ENCODE data around the gene CREB1. TPM values are rescaled to one million over a fixed set of nuclear protein-coding genes. Genes with fewer than 3 reads are reported as not detected.

The CREB1 gene
- polyA plus RNA-seq, 12 donors = 32.4 to 70.8 (median 39.8) TPM; not detected in 1

DNA sequence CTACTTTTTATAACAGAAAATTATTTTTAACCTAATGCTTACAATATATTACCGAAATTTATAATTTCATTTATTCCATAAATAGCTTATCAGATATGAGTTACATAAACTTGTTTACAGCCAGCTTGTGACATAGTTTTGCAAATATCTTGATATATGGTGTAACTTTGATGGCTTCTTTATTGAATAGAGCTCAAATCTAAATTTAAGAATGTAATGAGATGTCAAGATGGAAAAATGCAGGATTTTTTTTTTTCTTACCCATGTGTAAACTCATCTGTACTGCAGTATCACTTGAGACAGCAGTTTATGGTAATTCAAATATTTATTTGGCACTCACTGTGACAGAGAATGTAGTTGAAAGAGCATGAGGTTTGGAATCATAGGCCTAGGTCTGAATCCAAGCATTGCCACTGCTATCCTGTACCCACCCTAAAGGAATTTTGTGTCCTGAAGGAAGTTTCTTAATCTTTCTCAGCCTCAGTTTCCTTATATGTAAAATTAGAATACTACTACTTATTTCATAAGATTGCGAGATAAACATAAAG lies 3.8 kb downstream of the CREB1 start:
- no peak for DNase-seq

DNA sequence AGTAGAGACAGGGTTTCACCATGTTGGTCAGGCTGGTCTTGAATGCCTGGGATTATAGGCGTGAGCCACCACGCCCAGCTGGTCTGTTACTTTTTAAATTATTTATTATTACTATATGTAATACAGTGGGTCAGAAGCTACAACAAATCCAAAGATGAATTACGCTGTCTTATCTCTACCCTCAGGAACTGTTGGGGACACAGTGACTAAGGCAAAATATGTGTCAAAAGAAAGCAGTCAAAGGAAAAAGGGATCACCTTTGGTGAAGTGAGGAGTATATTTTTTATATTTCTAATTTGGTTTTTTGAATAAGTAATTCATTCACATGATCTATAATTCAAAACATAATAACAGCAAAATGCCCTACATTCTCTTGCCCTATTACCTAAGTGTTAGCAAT lies 4.7 kb downstream of the CREB1 start:
- DNase-seq = no peak

DNA sequence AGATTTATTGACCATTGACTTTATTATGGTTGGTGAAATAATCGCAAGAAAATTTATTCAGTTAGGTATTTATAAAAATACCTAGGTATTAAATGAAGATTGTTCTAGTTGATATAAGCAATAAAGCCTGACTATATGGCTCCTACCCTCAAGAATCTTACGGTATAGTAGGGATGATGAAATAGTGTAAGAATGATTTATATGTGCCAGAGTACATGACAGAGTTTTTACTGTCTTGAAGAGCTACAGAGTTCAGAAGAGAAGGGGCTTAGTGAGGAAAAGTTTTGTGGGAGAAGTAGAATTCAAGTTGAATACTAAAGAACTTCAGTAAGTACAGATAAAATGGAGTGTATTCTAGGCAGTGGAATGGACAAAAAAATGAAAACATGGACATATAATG lies 9.7 kb downstream of the CREB1 start:
- no peak for DNase-seq

DNA sequence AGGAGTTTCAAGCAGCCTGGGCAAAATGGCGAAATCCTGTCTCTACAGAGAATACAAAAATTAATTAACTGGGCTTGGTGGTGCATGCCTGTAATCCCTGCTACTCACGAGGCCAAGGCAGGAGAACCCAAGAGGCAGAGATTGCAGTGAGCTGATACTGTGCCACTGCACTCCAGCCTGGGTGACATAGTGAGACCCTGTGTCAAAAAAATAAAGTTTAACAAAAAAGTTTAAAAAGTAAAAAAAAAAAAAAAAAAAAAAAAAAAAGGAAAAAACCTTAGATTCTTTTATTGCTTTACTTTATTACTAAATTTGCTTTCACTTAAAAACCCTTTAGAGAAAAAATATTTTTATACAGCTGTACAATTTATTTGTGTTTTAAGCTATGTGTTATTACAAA lies 10.7 kb downstream of the CREB1 start:
- DNase-seq = no peak

DNA sequence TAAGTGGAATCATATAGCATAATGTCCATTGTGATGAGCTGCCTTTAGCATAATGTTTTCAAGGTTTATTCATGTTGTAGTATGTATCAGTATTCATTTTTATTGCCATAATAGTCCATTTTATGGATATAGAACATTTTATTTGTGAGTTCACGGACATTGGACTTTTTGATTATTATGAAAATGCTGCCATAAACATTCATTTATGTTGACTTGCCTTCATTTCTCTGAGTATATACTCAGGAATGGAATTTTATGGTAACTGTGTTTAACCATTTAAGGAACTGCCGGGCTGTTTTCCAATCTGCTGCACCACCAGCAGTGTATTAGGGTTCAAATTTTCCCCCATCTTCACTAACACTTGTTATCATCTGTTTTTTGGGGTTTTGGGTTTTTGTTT lies 12.2 kb downstream of the CREB1 start:
- no peak for DNase-seq

DNA sequence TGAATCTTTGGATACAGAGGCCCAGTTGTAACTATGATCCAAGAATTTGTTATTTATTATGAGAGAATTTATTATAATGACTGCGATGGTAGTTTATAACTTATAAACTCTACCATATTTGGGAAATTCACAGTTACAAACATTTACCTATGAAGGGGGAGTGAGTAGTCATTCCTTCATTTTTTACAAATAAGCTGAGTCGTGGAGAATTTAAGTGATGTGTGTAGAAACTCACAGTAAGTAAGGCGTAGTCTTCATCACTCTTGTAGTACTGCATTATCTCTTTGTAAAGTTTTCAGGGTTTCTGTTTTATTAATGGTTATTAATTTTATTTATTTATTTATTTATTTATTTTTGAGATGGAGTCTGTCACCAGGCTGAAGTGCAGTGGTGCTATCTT lies 13.5 kb downstream of the CREB1 start:
- no peak for DNase-seq

DNA sequence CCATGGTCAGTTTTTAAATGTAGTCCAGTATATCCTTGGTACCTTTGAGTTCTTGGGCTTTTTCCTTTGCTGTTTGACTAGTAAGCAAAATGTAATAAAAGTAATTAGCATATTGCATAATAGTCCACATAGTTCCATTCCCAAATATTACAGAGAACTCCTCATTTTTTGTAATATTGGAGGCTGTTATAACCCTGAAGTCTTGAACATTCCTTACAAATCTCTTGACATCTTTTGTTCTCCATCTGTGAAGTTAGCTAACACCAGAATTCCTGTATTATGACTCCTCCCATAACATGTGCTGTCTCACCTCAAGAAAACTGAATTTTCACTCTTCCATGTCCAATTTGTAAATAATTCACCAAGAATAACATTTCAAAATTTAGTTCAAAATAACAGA lies 17.1 kb downstream of the CREB1 start:
- DNase-seq = no peak

DNA sequence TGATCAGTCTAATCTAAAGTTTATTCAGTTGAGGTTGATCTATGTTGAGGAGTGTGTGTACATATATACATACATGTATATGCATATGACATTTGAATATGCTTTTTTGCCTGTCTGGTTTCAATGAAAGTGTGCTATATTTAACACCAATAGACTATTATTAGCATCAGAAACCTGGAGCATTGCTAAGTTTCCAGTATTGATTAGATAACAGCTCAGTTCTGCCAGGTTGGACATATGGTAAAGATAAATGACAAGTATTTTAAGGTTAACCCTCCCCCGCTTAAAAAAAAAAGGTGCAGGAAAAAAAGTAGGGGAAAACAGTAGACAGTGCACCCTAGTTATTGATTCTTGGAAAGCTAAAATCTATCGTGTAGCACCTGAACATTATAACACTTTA lies 19.4 kb downstream of the CREB1 start:
- no peak for DNase-seq

DNA sequence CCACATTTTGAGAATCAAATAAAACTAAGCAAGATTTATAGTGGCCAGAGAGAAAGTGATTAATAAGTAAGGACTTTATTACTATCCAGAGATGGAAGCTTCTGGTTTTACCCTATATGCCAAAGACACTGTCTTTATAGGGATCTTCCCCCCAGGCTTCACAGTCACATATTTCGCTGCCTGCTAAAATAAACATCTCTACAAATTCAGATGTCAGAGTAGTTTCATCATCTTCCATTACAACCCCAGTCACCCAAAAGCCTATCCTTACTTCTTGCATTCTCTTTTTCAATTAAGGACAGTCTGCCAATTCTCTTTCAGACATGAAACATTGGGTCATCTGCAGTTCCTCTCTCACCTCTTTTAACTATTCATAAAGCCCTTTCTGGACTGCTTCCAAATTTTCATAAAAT lies 28.3 kb downstream of the CREB1 start:
- no peak for DNase-seq

DNA sequence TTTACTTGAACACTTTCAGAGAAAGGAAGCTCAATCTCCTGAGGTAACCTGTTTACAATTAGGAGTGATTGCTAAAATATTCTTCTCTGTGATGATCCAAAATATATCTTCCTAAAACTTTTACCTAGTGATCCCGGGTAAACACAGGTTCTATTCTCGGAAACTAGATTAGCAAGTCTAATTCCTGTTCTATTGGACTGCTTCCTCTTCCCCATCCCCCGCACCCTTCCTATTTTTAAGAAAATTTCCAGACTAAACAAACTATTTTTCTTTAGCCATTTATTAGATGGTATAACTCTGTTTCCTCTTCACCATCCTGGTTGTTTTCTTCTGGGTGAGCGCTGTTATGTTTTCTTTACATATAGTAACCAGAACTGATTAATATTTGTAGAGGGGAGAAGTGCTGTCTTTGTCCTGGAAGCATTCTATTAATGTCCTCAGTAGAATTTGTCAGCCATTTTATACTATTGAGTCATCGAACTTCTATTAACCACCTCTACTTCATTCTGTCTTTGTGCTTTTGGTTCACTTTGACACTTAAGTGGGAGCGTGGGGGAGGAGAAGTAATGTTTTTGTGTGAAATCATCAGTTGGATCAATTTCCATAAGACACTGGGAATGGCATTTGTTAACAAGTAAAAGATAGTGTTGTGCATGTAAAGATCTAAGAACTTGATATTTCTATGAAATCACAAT lies 31.8 kb downstream of the CREB1 start:
- DNase-seq = no peak

DNA sequence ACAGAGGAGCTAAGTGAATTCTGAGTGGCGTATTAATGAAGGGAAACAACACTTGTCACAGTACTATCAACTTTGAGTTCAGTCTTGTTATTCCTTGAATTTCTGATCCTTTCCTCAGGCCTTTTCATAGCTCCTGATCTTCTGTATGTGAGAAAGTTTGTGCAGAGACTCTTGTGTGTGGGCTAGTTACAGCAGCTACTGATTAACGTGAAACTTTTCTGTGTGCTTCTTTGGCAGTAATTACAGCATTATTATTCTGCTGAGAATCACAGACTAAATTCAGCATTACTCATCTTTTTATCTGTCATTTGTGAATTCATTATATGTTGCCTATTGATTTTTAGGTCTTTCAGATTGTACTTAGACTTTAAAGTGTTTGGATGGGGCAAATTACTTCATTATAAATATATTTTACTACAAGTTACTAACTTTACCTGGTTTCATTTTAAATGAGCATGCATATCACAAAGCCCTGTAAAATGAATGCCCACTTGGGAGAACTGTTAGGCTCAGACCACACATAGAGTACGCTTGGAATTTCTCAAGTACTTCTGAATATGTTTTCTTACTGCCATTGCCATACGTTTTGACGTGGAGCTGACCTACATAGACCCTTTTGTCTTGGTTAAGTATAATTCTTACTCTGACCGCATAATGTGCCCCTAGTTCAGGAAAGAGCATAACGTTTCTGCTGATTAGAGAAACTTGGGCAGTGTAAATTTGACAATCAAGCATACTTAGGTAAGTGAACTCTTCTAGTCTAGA lies 36.2 kb downstream of the CREB1 start:
- DNase-seq = no peak

DNA sequence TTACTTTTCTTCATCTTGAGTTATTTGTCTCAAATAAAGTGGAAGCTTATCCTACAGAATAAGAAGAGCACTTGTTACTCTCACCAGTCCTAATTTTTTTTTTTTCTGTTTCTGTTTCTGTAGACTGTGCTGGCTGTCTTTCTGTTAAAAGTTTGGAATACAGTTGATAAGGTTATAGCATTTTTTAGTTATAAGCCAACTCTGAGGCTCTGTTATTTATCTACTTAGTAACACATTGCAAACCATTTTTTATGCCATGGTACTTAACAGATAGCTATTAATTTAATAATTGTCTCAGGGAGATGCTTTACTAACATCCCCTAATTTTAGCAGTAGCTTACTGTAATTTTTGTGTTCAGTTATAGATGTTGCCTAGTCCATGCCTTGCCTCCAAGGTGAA lies 37.9 kb downstream of the CREB1 start:
- DNase-seq = no peak

DNA sequence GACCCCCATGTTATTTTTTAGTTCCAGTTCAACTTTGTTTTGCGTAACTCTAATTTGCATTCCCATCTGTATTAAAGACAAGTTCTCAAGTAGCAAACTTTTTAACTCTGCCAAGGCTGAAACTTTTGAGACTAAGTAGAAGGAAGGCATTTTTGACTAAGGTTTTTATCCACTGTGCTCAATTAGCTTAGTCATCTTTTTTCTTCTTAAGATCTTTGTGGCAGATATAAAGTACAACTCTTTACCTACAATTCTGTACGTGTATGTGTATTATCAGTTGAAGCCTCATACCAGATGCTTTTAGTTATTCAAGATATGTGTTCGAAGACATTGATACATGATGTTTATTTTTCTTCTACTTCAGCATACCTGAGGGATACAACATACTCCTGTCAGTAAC lies 41.6 kb downstream of the CREB1 start:
- no peak for DNase-seq

DNA sequence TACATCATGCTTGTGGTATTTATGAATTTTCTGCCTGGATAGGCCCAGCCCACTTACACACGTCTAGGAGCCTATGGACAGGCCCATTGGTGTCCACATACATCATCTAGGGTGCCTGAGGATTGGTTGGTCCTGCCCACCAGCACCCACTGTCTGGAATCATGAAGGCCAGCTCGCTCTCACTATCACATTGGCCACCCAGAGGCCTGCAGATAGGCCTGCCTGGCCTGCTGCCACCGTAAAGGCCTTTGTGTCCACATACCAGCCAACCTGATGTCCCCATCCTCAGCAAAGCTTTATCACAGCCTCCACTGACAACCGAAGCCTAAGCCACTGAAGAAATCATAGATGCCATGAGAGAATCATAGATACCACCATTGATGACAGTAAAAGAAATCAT lies 55.2 kb downstream of the CREB1 start:
- DNase-seq = no peak

DNA sequence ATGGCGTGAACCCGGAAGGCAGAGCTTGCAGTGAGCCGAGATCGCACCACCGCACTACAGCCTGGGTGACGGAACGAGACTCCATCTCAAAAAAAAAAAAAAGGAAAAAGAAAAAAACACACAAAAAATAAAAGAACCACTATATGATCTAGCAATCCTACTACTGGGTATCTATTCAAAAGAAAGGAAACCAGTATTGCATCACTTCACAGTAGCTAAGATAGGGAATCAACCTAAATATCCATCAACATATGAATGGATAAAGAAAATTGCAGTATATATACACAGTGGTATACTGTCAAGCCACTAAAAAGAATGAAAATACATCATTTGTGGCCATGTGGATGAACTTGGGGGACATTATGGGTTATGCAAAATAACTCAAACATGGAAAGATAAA lies 57.5 kb downstream of the CREB1 start:
- DNase-seq = no peak

DNA sequence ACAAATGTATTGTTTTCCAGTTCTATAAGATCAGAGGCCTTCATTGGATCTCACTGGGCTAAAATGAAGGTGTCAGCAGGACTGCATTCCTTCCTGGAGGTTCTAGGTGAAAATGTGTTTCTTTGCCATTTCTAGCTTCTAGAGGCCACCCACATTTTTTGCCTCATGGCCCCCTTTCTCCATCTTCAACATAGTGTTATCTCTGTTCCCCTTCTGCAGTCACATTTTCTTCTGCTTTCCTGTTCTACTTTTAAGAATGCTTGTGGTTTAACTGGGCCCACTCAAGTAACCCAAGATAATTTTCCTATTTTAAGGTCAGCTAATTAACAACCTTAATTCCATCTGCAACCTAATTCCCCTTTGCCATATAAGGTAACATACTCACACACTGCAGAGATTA lies 59.4 kb downstream of the CREB1 start:
- DNase-seq = no peak

DNA sequence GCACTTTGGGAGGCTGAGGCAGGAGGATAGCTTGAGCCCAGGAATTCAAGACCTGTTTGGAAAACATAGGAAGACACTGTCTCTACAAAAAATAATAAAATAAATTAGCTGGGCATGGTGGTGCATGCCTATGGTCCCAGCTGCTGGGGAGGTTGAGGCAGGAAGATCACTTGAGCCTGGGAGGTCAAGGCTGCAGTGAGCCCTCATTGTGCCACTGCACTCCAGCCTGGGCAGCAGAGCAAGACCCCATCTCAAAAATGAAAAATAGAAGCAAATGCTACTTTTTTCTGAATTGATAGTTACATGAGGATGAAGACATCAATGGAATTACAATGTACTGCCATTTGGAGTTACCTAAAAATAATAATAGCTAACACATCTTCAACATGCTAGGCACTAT lies 63.5 kb downstream of the CREB1 start:
- DNase-seq = no peak

DNA sequence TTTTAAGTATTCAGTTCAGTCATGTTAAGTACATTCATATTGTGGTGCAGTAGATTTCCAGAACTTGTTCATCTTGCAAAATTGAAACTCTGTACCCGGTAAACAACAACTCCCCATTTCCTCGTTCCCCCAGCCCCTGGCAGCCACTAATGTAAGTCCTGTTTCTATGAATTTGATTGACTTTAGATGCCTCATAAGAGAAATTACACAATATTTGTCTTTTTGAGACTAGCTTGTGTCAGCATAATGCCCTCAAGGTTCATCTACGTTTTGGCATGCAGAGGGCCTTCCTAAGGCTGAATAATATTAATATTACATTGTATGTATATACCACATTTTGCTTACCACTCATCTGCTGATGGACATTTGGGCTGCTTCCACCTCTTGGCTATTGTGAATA lies 64.5 kb downstream of the CREB1 start:
- no peak for DNase-seq

DNA sequence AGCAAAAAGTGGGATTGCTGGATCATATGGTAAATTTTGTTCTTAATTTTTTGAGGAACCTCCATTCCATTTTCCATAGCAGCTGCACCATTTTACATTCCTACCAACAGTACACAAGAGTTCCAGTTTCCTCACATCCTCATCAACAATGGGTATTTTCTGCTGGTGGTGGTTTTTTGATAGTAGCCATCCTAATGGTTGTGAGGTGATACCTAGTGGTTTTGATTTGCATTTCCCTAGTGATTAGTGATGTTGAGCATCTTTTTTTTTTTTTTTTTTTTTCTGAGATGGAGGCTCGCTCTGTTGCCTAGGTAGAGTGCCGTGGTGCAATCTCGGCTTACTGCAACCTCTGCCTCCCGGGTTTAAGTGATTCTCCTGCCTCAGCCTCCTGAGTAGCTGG lies 65.0 kb downstream of the CREB1 start:
- no peak for DNase-seq

DNA sequence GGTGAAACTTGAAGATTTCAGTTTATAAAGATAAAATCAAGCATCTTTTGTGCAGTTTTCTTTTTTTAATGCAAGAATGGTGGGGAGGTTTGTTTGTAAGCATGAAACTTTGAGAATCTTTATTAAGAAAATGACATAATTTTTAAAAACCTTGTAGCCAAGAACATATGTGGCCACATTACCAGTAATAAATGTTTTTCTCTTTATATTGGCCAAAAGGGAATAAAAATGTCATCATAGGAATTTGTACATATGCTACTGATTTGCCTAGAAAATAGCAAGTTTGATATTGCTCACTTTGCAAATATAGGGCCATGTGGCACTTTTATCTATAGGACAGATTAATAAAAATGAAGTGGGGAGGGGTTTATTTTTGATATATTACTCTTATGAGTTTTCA lies 69.9 kb downstream of the CREB1 start:
- DNase-seq = no peak

DNA sequence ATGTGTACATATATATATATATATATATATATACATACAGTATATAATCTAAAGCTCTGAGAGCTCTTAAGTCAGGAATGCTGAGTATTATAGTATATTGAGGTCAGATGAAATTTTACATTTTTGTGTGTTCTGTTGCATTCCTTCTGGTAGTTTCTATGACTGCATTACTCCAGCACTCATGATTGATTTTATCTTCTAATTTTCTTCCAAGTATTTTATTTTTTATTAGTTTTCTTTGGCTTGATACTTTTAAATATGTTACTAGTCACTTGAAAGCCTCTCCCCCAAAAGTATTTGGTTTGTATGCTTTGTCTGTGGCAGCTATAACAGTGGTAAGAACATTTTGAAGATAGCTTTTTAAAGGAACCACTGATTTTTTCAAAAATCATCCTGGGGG lies 70.5 kb downstream of the CREB1 start:
- DNase-seq = no peak

DNA sequence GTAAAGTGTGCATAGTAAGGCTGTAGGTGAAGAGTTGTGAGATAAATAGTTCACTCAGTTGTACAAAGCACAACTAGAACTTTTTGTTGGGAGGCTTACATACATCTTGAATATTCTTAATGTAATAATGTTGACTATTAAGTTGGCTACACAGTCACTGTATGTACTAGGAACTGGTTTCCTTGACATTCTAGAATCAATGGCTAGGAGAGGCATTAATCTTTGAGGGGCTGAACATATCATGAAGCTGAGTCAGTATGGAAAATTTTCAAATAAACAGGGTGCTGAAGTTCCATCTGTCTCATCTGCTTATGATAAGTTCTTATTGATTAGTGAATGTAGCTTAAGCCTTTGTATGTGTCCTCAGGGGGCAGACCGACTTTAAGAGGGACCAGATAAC lies 72.0 kb downstream of the CREB1 start:
- no peak for DNase-seq

DNA sequence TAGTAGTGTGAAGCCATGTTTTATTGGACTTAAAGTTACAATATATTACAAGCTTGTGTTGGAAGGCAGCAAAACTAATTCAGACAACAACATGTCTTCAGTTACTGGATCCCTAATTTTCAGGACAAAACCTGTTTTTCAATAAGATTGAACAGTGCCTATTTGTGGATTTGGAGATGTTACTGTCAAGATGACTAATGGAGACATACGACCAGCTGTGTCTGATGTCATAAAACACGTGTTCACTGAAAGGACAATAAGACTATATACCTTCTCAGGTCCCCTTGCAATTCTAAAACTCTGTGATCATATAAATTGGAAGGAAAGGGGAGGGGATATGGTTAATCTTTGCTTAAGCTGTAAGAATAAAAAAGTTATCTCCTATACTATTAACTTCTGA lies 73.7 kb downstream of the CREB1 start:
- no peak for DNase-seq

DNA sequence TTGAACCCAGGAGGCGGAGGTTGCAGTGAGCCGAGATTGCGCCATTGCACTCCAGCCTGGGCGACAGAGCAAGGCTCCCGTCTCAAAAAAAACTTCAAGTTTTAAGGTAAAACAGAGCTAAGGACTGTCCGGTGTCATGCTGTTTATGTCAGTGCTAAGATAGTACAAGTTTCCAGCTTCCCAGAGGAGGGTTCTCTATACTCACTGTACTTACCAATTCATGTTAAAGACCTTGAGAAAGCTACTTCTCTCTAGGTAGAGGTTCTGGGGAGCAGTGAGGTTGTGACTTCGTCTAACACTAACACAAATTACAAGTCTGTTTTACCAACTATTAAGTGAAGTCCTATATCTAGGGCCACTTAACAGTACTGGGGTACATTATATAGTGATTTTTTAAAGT lies 76.6 kb downstream of the CREB1 start:
- DNase-seq = no peak

All from muscle of arm (tissue), 12 donors.